Neural cell (in vitro differentiated cells): Measurements from ENCODE around the gene SYT17. TPM values are rescaled to one million over a fixed set of nuclear protein-coding genes. Genes with fewer than 3 reads are reported as not detected.

Experiments
- H2AFZ ChIP-seq: fragments of 200-600, 300-800 bp; sonication (generic), shearing (Covaris generic); 2 replicates; pipeline ENCODE4 v1.6.0; 2014; ENCODE audit warnings: low read depth, mild to moderate bottlenecking, antibody characterized with exemption, low read length, moderate library complexity
- H3F3A ChIP-seq: fragments of 200-600 bp; shearing (Covaris generic); 2 replicates; pipeline ENCODE4 v1.6.1; 2016; ENCODE audit warnings: mild to moderate bottlenecking, moderate library complexity, mixed read lengths, antibody characterized with exemption, low read length; ENCODE audit not compliant: insufficient read depth, poor library complexity, severe bottlenecking
- H3K27ac ChIP-seq: fragments of 200-600, 300-800 bp; sonication (generic), shearing (Covaris generic); 2 replicates; pipeline ENCODE4 v1.5.1; 2014; ENCODE audit warnings: mild to moderate bottlenecking, low read length, moderate library complexity
- H3K27me3 ChIP-seq: fragments of 300-800, 200-600 bp; sonication (generic), shearing (Covaris generic); 2 replicates; pipeline ENCODE4 v1.6.0; 2014; ENCODE audit warnings: mild to moderate bottlenecking, low read depth, low read length, moderate library complexity; ENCODE audit not compliant: insufficient read depth
- H3K36me3 ChIP-seq: fragments of 300-800, 200-600 bp; sonication (generic), shearing (Covaris generic); 2 replicates; pipeline ENCODE4 v1.5.1; 2014; ENCODE audit warnings: mild to moderate bottlenecking, antibody characterized with exemption, low read length, moderate library complexity; ENCODE audit not compliant: insufficient read depth
- H3K4me2 ChIP-seq: fragments of 300-800, 200-600 bp; sonication (generic), shearing (Covaris generic); 2 replicates; pipeline ENCODE4 v1.6.0; 2014; ENCODE audit warnings: mild to moderate bottlenecking, low read length
- H3K4me3 ChIP-seq: fragments of 300-800, 200-600 bp; sonication (generic), shearing (Covaris generic); 2 replicates; pipeline ENCODE4 v1.5.1; 2014; ENCODE audit warnings: mild to moderate bottlenecking, low read length, moderate library complexity
- H3K79me2 ChIP-seq: fragments of 200-600 bp; shearing (Covaris generic); replicated peaks from 2 replicates; pipeline ENCODE4 v1.6.0; 2014; ENCODE audit warnings: mild to moderate bottlenecking, low read length, moderate library complexity; ENCODE audit not compliant: insufficient read depth
- H3K9ac ChIP-seq: fragments of 300-800, 200-600 bp; sonication (generic), shearing (Covaris generic); 2 replicates; pipeline ENCODE4 v1.6.1; 2016; ENCODE audit warnings: mild to moderate bottlenecking, low read length, mixed read lengths
- H3K9me2 ChIP-seq: fragments of 200-600 bp; shearing (Covaris generic); 2 replicates; pipeline ENCODE4 v1.6.1; 2016; ENCODE audit warnings: mild to moderate bottlenecking, low read length, mixed read lengths; ENCODE audit not compliant: insufficient read depth
- H3K9me3 ChIP-seq: fragments of 200-600, 300-800 bp; sonication (generic), shearing (Covaris generic); 2 replicates; pipeline ENCODE4 v1.6.1; 2016; ENCODE audit warnings: mild to moderate bottlenecking, mixed run types, low read length, moderate library complexity, mixed read lengths
- H4K20me1 ChIP-seq: fragments of 200-600 bp; shearing (Covaris generic); 2 replicates; pipeline ENCODE4 v1.6.1; 2016; ENCODE audit warnings: mild to moderate bottlenecking, mixed run types; ENCODE audit not compliant: insufficient read depth
- CTCF ChIP-seq: fragments of 450-650 bp; IDR thresholded peaks from 2 replicates; pipeline ENCODE4 v1.5.1; 2014; ENCODE audit warnings: antibody characterized with exemption, mild to moderate bottlenecking, moderate library complexity; ENCODE audit not compliant: poor library complexity, severe bottlenecking
- EP300 ChIP-seq: fragments of 450-650 bp; conservative IDR thresholded peaks from 2 replicates; pipeline ENCODE4 v1.6.1; 2014; ENCODE audit warnings: antibody characterized with exemption, mild to moderate bottlenecking, moderate library complexity; ENCODE audit not compliant: poor library complexity, severe bottlenecking
- EZH2 ChIP-seq: fragments of 200-600, 300-800 bp; shearing (Covaris generic), sonication (generic); IDR thresholded peaks from 2 replicates; pipeline ENCODE4 v1.6.1; 2014; ENCODE audit warnings: antibody characterized with exemption, low read length, borderline replicate concordance, mild to moderate bottlenecking; ENCODE audit not compliant: insufficient read depth, poor library complexity, severe bottlenecking
- MXI1 ChIP-seq: fragments of 450-650 bp; conservative IDR thresholded peaks from 2 replicates; pipeline ENCODE4 v1.6.1; 2014; ENCODE audit warnings: antibody characterized with exemption, mild to moderate bottlenecking; ENCODE audit not compliant: poor library complexity, severe bottlenecking
- POLR2AphosphoS5 ChIP-seq: IDR thresholded peaks from 2 replicates; pipeline ENCODE4 v1.6.1; 2012
- RAD21 ChIP-seq: fragments of 450-650 bp; conservative IDR thresholded peaks from 2 replicates; pipeline ENCODE4 v1.6.1; 2014; ENCODE audit warnings: antibody characterized with exemption, mild to moderate bottlenecking, moderate library complexity
- REST ChIP-seq: IDR thresholded peaks from 2 replicates; pipeline ENCODE4 v1.6.1; 2012; ENCODE audit warnings: borderline replicate concordance
- SMC3 ChIP-seq: fragments of 450-650 bp; conservative IDR thresholded peaks from 2 replicates; pipeline ENCODE4 v1.6.1; 2014; ENCODE audit warnings: antibody characterized with exemption, mild to moderate bottlenecking, moderate library complexity; ENCODE audit not compliant: poor library complexity
- TAF1 ChIP-seq: IDR thresholded peaks from 2 replicates; pipeline ENCODE4 v1.6.1; 2012; ENCODE audit warnings: low read depth
- polyA plus RNA-seq: library from polyadenylated mRNA; depleted of rRNA; stranded (reverse); fragments of >200 nt; gene quantifications from 2 replicates; pipeline ENCODE4 v1.2.3, GENCODE V29; 2014

SYT17 gene
- polyA plus RNA-seq, 1 donor from 2014 or later = 3.0 TPM

- H3K9ac ChIP-seq = no peak overlapping the region
Measured at GRCh38 chr16:19227643-19228042, 59.6 kb downstream of the SYT17 start.

GRCh38 chr16:19228052-19228451, 60.0 kb downstream of the SYT17 start:
- Histone ChIP-seq H3K9me3 (no peaks in the 10 kb centered on the region), H3K27me3 (no peaks in the 10 kb centered on the region), H3F3A (no peaks in the 10 kb centered on the region), H3K36me3 (no peaks in the 10 kb centered on the region), H3K4me3 (no peak overlapping the region), H3K9ac (no peak overlapping the region), H3K4me2 (no peak overlapping the region), H3K27ac (no peak overlapping the region), H4K20me1 (no peaks in the 10 kb centered on the region), H3K9me2 (no peaks in the 10 kb centered on the region), H3K79me2 (no peaks in the 10 kb centered on the region), H2AFZ (no peak overlapping the region)
- TF ChIP-seq RAD21 (no peak), CTCF (no peak)

More at GRCh38 chr16:19227643-19228042, 59.6 kb downstream of the SYT17 start:
- no peaks in the 10 kb centered on the region for H4K20me1 ChIP-seq
- no peak overlapping the region for H3K27ac ChIP-seq
- no peak overlapping the region for H3K4me3 ChIP-seq
- no peak overlapping the region for H2AFZ ChIP-seq
- H3F3A ChIP-seq = no peaks in the 10 kb centered on the region
- no peaks in the 10 kb centered on the region for H3K9me2 ChIP-seq
- H3K27me3 ChIP-seq = no peaks in the 10 kb centered on the region
- no peaks in the 10 kb centered on the region for H3K9me3 ChIP-seq
- TF ChIP-seq POLR2AphosphoS5 (no peak), REST (no peak), RAD21 (no peak), TAF1 (no peak), MXI1 (no peak), EP300 (no peak), EZH2 (no peak), CTCF (no peak), SMC3 (no peak)
- no peaks in the 10 kb centered on the region for H3K79me2 ChIP-seq
- no peaks in the 10 kb centered on the region for H3K36me3 ChIP-seq
- no peak overlapping the region for H3K4me2 ChIP-seq
